HL-60 (cell line): ENCODE data around the gene CCDC134.

Experiments used
- DNase-seq, 2 experiments: peaks; one replicate each; pipeline ENCODE4 v3.0.0-alpha.2; 2010 to 2020; ENCODE audit warnings: low read depth in 1 of 2, low spot score in 1 of 2
- H3K27ac ChIP-seq: fragments of 250-450 bp; sonication (Bioruptor Pico); replicated peaks from 2 replicates; pipeline ENCODE4 v1.5.1; 2020; ENCODE audit warnings: mild to moderate bottlenecking, moderate library complexity
- H3K27me3 ChIP-seq: fragments of 250-450 bp; sonication (Bioruptor Pico); 2 replicates; pipeline ENCODE4 v1.5.1; 2021; ENCODE audit warnings: mild to moderate bottlenecking, moderate library complexity; ENCODE audit not compliant: insufficient read depth, poor library complexity, severe bottlenecking
- H3K4me3 ChIP-seq: replicated peaks from 2 replicates; pipeline ENCODE4 v1.5.1; 2011; ENCODE audit warnings: mild to moderate bottlenecking, control low read depth, low read length; ENCODE audit not compliant: insufficient read depth
- GABPA ChIP-seq: IDR thresholded peaks from 2 replicates; pipeline ENCODE4 v1.6.1; 2012; ENCODE audit warnings: low read depth
- POLR2AphosphoS5 ChIP-seq: IDR thresholded peaks from 2 replicates; pipeline ENCODE4 v1.6.1; 2012; ENCODE audit warnings: low read depth
- SPI1 ChIP-seq: IDR thresholded peaks from 2 replicates; pipeline ENCODE4 v1.6.1; 2012; ENCODE audit warnings: low read depth, mild to moderate bottlenecking, borderline replicate concordance
- TF ChIP-seq, protein P1 (sequence below): IDR thresholded peaks from one replicate; pipeline ENCODE4 v1.5.1; 2011; ENCODE audit warnings: low read length, control low read depth, inconsistent platforms; ENCODE audit not compliant: insufficient read depth
- TF ChIP-seq, protein P2 (sequence below): IDR thresholded peaks from 2 replicates; pipeline ENCODE4 v1.6.1; 2012; ENCODE audit warnings: low read depth; ENCODE audit not compliant: insufficient replicate concordance

CCDC134 gene

DNA sequence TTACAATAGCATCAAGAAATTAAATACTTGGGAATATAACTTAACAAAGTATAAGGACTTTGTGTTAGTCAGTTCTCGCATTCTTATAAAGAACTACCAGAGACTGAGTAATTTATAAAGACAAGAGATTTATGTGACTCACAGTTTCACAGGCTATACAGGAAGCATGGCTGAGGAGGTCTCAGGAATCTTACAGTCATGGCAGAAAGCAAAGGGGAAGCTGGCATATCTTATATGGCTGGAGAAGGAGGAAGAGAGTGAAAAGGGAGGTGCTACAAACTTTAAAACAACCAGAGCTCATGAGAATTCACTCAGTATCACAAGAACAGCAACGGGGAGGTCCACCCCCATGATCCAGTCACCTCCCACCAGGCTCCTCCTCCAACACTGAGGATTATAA, 32.0 kb upstream of the CCDC134 start:
- Histone ChIP-seq H3K4me3 (no peak overlapping the region), H3K27ac (no peak overlapping the region), H3K27me3 (no peaks in the 10 kb centered on the region)
- DNase-seq = peak; percentile 37 to 39
- TF ChIP-seq, protein P1, sequence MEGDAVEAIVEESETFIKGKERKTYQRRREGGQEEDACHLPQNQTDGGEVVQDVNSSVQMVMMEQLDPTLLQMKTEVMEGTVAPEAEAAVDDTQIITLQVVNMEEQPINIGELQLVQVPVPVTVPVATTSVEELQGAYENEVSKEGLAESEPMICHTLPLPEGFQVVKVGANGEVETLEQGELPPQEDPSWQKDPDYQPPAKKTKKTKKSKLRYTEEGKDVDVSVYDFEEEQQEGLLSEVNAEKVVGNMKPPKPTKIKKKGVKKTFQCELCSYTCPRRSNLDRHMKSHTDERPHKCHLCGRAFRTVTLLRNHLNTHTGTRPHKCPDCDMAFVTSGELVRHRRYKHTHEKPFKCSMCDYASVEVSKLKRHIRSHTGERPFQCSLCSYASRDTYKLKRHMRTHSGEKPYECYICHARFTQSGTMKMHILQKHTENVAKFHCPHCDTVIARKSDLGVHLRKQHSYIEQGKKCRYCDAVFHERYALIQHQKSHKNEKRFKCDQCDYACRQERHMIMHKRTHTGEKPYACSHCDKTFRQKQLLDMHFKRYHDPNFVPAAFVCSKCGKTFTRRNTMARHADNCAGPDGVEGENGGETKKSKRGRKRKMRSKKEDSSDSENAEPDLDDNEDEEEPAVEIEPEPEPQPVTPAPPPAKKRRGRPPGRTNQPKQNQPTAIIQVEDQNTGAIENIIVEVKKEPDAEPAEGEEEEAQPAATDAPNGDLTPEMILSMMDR = no peak
- no peak for TF ChIP-seq POLR2AphosphoS5
- TF ChIP-seq, protein P2, sequence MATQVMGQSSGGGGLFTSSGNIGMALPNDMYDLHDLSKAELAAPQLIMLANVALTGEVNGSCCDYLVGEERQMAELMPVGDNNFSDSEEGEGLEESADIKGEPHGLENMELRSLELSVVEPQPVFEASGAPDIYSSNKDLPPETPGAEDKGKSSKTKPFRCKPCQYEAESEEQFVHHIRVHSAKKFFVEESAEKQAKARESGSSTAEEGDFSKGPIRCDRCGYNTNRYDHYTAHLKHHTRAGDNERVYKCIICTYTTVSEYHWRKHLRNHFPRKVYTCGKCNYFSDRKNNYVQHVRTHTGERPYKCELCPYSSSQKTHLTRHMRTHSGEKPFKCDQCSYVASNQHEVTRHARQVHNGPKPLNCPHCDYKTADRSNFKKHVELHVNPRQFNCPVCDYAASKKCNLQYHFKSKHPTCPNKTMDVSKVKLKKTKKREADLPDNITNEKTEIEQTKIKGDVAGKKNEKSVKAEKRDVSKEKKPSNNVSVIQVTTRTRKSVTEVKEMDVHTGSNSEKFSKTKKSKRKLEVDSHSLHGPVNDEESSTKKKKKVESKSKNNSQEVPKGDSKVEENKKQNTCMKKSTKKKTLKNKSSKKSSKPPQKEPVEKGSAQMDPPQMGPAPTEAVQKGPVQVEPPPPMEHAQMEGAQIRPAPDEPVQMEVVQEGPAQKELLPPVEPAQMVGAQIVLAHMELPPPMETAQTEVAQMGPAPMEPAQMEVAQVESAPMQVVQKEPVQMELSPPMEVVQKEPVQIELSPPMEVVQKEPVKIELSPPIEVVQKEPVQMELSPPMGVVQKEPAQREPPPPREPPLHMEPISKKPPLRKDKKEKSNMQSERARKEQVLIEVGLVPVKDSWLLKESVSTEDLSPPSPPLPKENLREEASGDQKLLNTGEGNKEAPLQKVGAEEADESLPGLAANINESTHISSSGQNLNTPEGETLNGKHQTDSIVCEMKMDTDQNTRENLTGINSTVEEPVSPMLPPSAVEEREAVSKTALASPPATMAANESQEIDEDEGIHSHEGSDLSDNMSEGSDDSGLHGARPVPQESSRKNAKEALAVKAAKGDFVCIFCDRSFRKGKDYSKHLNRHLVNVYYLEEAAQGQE = no peak
- no peak for TF ChIP-seq SPI1
- no peak for TF ChIP-seq GABPA

DNA sequence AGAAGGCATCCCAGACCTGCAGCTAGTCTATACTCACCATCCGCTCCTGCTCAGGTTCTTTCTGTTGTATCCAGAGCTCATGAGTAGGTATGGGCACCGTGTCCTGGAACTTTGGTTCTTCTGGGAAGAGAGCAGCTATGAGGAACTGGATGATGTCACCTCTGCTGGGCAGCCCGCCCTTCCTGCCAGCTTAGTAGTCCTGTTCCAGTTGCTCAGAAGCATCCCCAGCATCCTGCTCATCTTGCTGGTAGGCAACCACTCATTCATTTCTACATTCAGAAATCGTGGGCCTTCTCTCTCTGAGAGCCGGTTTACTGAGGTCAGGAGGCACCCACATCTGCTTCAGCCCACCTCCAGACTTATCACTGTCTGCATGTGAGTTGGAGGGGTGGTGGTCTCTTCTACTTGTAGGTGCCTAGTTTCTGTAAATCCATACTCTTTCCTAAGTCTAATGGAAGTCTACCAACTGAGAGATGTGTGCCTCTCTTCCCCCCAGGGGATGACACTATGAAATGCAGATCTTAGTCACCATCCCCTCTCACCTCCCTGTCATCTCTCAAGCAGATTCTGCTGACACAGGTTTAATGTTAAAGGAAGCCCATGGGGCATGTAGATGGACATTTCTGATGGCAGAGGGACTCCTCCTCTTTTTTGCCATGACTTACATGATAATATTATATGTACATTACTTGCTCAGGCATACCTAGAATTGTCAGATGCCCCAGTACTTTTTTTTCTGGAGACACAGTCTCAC, 29.6 kb upstream of the CCDC134 start:
- no peaks in the 10 kb centered on the region for H3K27me3 ChIP-seq
- no peak overlapping the region for H3K27ac ChIP-seq
- DNase-seq = no peak
- no peak overlapping the region for H3K4me3 ChIP-seq
- TF ChIP-seq, protein P1 = no peak
- TF ChIP-seq POLR2AphosphoS5 = no peak
- no peak for TF ChIP-seq SPI1
- TF ChIP-seq GABPA = no peak
- TF ChIP-seq, protein P2 = no peak

DNA sequence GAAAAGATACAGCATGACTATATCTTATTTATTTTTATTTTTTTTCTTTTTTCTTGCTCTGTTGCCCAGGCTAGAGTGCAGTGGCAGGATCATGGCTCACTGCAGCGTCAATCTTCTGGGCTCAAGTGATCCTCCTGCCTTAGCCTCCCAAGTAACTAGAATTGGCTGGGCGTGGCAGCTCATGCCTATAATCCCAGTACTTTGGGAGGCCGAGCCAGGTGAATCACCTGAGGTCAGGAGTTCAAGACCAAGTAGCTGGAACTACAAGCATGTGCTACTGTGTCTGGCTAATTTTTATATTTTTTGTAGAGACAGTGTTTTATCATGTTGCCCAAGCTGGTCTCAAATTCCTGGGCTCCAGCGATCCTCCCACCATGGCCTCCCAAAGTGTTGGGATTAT, 28.3 kb upstream of the CCDC134 start:
- Histone ChIP-seq H3K27me3 (no peaks in the 10 kb centered on the region), H3K27ac (no peak overlapping the region), H3K4me3 (no peak overlapping the region)
- no peak for TF ChIP-seq SPI1
- TF ChIP-seq, protein P2 = no peak
- TF ChIP-seq, protein P1 = no peak
- no peak for TF ChIP-seq POLR2AphosphoS5
- no peak for TF ChIP-seq GABPA
- no peak for DNase-seq
